Measurements from ENCODE around the gene VWC2L. TPM values are rescaled to one million over a fixed set of nuclear protein-coding genes. Genes with fewer than 3 reads are reported as not detected.

Gene VWC2L
- total RNA-seq, 1 donor: not detected

DNA sequence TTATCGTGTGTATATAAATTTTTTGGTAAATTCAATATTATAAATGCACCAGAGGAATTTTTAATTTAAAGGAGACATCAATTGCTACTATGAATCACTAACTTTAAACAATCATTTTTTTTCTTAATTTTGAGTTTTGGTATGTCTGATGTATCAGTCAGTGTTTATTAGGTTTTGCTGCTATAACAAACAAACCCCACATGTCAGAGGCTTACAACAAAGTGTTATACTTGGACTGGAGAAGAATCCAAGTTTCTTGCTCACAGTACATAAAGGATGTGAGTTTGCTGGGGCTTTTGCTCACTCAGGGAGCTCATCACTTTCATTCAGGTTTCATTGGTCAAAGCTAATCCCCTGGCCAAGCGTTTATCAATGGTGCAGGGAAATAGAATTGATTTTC lies 81.8 kb downstream of the VWC2L start:
- no peak for DNase-seq (ENCODE audit: low read depth)
- TF ChIP-seq, protein P1, sequence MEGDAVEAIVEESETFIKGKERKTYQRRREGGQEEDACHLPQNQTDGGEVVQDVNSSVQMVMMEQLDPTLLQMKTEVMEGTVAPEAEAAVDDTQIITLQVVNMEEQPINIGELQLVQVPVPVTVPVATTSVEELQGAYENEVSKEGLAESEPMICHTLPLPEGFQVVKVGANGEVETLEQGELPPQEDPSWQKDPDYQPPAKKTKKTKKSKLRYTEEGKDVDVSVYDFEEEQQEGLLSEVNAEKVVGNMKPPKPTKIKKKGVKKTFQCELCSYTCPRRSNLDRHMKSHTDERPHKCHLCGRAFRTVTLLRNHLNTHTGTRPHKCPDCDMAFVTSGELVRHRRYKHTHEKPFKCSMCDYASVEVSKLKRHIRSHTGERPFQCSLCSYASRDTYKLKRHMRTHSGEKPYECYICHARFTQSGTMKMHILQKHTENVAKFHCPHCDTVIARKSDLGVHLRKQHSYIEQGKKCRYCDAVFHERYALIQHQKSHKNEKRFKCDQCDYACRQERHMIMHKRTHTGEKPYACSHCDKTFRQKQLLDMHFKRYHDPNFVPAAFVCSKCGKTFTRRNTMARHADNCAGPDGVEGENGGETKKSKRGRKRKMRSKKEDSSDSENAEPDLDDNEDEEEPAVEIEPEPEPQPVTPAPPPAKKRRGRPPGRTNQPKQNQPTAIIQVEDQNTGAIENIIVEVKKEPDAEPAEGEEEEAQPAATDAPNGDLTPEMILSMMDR (IDR thresholded peaks at IDR 0.05; ENCODE audit: insufficient read depth, low read depth, low read length): no peak
- H3K4me3 ChIP-seq (ENCODE audit: low read depth, low read length): no peak overlapping the region

- TF ChIP-seq, protein P1 (IDR thresholded peaks at IDR 0.05; ENCODE audit: insufficient read depth, low read depth, low read length): no peak
- no peak for DNase-seq (ENCODE audit: low read depth)
- H3K4me3 ChIP-seq (ENCODE audit: low read depth, low read length): no peak overlapping the region
These were observed 86.6 kb downstream of the VWC2L start for GRCh38 chr2:214497489-214497888.

DNA sequence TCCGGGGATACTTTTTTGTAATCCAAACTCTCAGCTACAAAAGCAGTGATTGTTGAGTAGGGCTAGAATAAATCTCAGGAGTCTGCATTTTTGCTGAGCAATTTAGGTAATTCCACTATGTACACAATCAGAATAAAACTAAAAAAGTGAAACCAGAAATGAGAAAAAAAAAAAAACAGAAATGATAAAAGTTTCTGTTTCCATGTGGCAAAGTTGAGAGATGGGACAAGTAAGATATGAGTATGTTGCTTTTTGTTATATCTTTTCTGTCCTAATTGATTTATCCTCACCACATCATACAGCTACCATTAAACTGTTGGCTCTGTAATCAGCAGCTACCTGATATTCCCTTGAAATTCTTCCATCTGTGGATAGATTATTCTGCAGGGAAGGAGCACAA lies 92.7 kb downstream of the VWC2L start:
- H3K4me3 ChIP-seq (ENCODE audit: low read depth, low read length): no peak overlapping the region
- no peak for DNase-seq (ENCODE audit: low read depth)
- TF ChIP-seq, protein P1 (IDR thresholded peaks at IDR 0.05; ENCODE audit: insufficient read depth, low read depth, low read length): no peak

- no peak overlapping the region for H3K4me3 ChIP-seq (ENCODE audit: low read depth, low read length)
- DNase-seq (ENCODE audit: low read depth): peak; percentile 5
- TF ChIP-seq, protein P1 (IDR thresholded peaks at IDR 0.05; ENCODE audit: insufficient read depth, low read depth, low read length): no peak
These were observed 93.9 kb downstream of the VWC2L start for GRCh38 chr2:214504599-214505376.

DNA sequence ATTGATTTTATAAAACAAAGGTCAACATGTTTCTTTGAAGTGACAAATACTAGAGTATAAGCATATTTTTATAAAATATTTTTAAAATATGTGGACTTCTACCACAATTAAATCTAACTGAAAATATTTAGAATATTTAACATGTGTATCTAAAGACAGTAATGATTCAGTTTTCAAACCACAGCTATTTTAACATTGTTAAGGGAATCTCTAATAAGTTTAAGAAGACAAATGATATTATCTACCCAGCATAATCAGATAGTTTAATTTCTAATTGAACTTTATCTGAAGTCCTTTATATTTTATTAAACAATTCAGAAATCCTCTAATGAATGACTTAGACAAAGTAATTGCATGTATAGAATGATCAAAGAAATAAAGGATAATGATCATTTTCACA lies 96.2 kb downstream of the VWC2L start:
- TF ChIP-seq, protein P1 (IDR thresholded peaks at IDR 0.05; ENCODE audit: insufficient read depth, low read depth, low read length): no peak
- no peak overlapping the region for H3K4me3 ChIP-seq (ENCODE audit: low read depth, low read length)
- no peak for DNase-seq (ENCODE audit: low read depth)

GRCh38 chr2:214514704-214515103 lies 103.8 kb downstream of the VWC2L start:
- H3K4me3 ChIP-seq (ENCODE audit: low read depth, low read length): no peak overlapping the region
- DNase-seq (ENCODE audit: low read depth): no peak
- TF ChIP-seq, protein P1 (IDR thresholded peaks at IDR 0.05; ENCODE audit: insufficient read depth, low read depth, low read length): no peak

DNA sequence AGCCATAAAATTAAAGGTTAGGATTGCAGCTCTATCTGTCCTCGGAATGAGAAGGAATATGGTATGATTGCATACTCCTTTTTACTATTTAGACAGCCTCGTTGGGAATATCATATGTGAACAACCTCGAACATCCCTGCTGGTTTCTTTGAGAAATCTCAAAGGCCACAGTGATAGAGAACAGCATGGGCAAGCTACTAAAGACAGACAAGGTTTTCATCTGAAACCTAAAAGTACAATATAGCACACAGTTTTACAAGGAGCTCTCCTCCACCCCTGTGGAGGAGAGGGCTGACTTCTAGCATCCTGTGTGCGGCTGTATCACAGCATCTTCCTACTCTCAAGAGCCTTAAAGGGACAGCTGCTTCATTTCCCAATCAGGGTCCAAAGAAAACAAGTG lies 104.3 kb downstream of the VWC2L start:
- no peak for DNase-seq (ENCODE audit: low read depth)
- TF ChIP-seq, protein P1 (IDR thresholded peaks at IDR 0.05; ENCODE audit: insufficient read depth, low read depth, low read length): no peak
- no peak overlapping the region for H3K4me3 ChIP-seq (ENCODE audit: low read depth, low read length)
